ENCODE measurements around the gene SLC9A9.
"Not testable (repeated sequence)": the region's sequence is repeated elsewhere in the genome, so short reads cannot be mapped to it uniquely, and the experiment has no call there.

SLC9A9 gene

GRCh38 chr3:143306407-143306806 lies 541.9 kb downstream of the SLC9A9 start:
- DNase-seq, result no peak

DNA sequence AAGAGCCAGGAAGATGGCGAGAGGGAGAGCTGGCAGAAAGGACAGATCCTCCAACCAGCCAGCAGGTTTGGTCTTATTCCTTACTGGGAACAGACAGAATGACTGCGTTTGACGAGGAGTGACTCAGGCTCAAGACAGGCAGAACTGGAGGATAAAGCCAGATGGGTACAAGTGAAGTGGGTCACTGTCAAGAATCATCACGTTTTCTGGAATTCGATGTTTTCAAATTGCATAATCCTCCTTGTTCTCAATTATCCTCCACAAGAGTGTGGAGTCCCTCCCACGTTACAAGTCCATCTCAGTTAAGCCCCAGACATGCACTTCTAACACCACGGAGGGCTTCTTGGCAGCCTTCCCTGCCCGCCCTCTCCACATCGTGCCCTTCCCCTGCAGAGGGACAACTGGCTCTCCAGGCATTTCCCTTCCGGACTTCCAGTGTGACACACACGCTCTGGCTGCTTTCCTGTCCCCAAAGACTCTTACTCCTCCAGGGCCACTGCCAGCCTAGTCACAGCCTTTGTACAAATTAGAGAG lies 545.6 kb downstream of the SLC9A9 start:
- DNase-seq, result no peak

GRCh38 chr3:143301031-143301901 lies 547.0 kb downstream of the SLC9A9 start:
- DNase-seq, result no peak

DNA sequence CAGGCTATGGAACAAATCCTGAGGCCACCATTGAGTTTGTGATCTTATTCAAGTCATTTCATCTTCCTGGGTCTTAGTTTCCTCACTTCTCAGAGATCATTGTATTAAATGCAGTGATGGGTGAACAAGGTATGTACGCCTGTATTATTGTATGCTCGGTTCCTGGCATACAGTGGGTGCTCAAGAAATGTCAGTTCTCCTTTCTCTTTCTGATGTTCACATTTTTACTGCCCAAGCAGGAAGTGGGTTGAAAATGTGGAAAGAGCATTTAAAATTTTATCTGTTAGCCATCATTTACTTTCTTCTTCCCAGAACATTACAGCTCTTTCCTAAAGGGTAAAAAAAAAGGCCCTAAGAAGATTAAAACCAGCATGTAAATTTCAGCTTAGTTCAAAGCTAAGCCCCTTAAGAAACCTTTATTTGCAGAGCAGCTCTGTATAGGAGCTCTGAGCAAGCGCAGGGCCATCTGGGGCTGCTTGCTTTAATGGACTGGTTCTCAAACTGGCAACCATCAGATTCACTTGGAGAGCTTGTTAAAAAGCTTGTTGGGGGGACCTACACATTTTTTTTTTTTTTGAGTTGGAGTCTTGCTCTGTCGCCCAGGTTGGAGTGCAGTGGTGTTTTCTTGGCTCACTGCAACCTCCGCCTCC lies 549.3 kb downstream of the SLC9A9 start:
- no peak for DNase-seq

DNA sequence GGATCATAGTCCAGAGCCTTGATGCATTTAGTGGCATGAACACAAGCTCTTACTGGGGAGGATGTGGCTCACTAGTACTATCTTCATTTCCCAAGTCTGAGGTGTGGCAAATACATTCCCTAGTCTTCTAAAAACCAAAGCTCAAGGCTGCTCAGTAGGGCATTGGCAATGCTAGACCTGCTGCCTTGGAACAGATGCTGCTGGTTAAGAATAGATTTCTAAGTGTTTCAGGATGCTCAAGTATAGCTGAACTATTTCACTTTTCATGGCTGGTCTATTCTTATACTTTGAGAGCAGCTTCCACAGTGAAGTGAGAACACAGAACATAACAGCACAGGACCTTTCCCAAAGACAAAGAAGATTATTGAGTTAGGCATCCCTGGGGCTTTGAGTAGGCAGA lies 549.9 kb downstream of the SLC9A9 start:
- no peak for DNase-seq

- DNase-seq, result no peak
These were observed 552.8 kb downstream of the SLC9A9 start for GRCh38 chr3:143295201-143296080.

DNA sequence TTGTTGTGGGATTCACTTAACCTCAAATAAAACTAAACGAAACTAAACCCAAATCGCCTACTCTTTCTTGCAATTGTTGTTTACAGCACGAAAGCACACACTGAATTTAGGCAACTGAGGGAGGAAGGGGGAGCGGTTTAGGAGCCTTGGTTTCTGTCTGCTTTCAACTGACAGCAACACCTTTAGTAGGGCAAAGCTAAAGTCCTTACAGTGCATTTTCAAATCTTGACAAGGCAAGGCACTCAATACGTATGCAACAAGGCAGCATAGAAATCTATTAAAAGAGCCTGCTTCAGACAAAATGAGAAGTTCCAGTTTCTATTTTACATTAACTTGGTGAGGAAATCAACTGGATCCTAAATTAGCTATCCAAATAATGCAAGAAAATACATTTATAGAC lies 554.1 kb downstream of the SLC9A9 start:
- DNase-seq, result no peak

- no peak for DNase-seq
These were observed 556.3 kb downstream of the SLC9A9 start for GRCh38 chr3:143291836-143292447.

DNA sequence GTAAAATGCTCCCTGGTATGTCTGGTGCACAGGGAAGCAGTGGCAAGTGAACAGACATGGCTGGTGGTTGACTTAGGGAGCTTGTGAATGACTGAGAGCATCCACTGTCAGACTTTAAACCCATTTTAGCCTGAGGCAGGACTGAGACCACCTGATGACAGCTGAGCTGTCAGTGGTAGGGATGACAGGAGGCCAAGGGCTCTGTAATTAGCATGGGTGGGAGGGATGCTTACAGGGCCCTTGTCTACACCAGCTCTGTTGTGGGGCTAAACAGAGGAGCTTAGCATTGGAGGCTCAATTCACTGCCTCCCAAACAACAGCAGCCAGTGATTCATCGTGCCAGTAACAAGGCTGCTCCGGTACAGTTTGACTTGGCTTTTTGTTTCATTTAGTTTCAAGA lies 559.3 kb downstream of the SLC9A9 start:
- DNase-seq, result no peak

DNA sequence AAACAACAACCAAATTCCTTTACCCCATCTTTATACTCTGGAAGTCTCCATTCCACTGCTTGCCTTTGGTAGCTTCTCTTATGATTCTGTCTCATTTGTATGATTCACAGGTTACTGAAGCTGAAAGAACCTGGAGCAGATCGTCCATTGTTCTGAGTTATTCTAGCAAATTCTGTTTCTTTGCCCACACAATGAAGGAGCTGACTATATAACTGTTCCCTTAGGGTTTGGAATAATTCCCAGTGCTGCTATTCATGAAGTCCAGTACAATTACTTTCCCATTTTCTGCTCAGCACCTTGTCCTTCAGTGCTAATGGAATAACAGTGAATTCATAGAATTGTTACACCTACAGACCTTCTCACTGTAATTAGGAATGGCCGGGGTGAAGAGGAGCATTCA lies 560.9 kb downstream of the SLC9A9 start:
- DNase-seq, result no peak

- DNase-seq, result no peak
These were observed 561.8 kb downstream of the SLC9A9 start for GRCh38 chr3:143286392-143287010.

GRCh38 chr3:143283432-143284128 lies 564.7 kb downstream of the SLC9A9 start:
- no peak for DNase-seq

DNA sequence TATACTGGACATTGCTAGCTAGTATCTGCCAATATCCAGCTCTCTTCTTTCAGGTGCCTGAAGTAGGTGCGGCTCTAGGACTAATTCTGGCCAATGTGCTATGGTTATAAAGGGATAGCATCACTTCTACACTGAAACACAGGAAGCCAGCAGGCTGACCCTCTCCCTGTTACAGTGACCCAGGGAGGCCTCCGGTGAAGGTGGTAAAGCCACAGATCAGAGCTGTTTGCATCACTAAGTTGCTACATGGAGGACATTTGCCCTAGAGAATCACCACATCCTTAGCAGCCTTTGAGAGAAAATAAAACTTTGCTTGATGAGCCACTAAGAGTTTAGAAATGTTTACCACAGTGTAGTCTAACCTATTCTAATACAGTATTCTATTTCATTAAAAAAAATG lies 567.3 kb downstream of the SLC9A9 start:
- no peak for DNase-seq

- not testable (repeated sequence) for DNase-seq
These were observed 568.7 kb downstream of the SLC9A9 start for GRCh38 chr3:143279567-143279966.

- DNase-seq, result no peak
These were observed 569.5 kb downstream of the SLC9A9 start for GRCh38 chr3:143278721-143279120.

- DNase-seq, result no peak
These were observed 570.7 kb downstream of the SLC9A9 start for GRCh38 chr3:143277531-143277930.

DNA sequence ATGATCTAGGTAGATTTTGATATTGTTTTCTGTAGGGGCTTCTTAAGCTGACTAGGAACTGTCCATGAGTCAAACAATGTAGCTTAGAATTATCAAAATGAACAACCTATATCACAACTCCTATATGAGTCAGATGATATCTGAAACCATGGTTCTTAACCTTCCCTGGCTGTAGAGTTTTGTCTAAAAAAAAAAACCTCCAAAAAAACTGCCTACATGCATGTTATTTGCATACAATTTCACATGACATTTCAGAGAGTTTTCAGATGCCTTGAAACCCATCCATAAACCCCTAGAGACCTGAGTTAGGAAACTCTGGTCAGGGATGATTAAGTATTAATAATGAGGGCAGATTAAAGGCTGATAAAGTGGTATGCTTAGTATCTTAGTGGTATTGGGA lies 571.7 kb downstream of the SLC9A9 start:
- no peak for DNase-seq

- DNase-seq, result no peak
These were observed 574.1 kb downstream of the SLC9A9 start for GRCh38 chr3:143273975-143274690.

GRCh38 chr3:143271136-143271535 lies 577.1 kb downstream of the SLC9A9 start:
- DNase-seq, result no peak

GRCh38 chr3:143269741-143270140 lies 578.5 kb downstream of the SLC9A9 start:
- DNase-seq, result no peak

GRCh38 chr3:143267989-143268388 lies 580.3 kb downstream of the SLC9A9 start:
- no peak for DNase-seq

All from stimulated activated CD4-positive, alpha-beta T cell treated with anti-CD3 and anti-CD28 coated beads, Interleukin-4, amount 100 ng/mL, for 24 hours (primary cell).